ENCODE results near the gene CBX3.

The CBX3 gene

GRCh38 chr7:26195182-26195581 lies 6.4 kb upstream of the CBX3 start:
- H3K4me1 ChIP-seq (ENCODE audit: control insufficient read depth, insufficient read depth, low read length), result peaks cover 28% of the 10 kb centered on the region
- 90 to 94% methylated on average over 4 to 5 of the region's 5 CpGs for WGBS, 2 experiments
- H3K36me3 ChIP-seq (ENCODE audit: control insufficient read depth, insufficient read depth, low read length), result peaks cover 68% of the 10 kb centered on the region
- H3K4me3 ChIP-seq (ENCODE audit: insufficient read depth, low read depth, low read length), result no peak overlapping the region
- H3K27me3 ChIP-seq (ENCODE audit: control insufficient read depth, insufficient read depth, low read length, poor library complexity, severe bottlenecking), result no peaks in the 10 kb centered on the region
- H3K9me3 ChIP-seq (ENCODE audit: control insufficient read depth, low read length), result no peaks in the 10 kb centered on the region
- H3K27ac ChIP-seq (ENCODE audit: insufficient read depth, low read depth, low read length, poor library complexity, severe bottlenecking), result no peak overlapping the region

- Histone ChIP-seq H3K36me3 (ENCODE audit: control insufficient read depth, insufficient read depth, low read length) (peaks cover 59% of the 10 kb centered on the region), H3K27me3 (ENCODE audit: control insufficient read depth, insufficient read depth, low read length, poor library complexity, severe bottlenecking) (no peaks in the 10 kb centered on the region), H3K27ac (ENCODE audit: insufficient read depth, low read depth, low read length, poor library complexity, severe bottlenecking) (no peak overlapping the region), H3K4me3 (ENCODE audit: insufficient read depth, low read depth, low read length) (peak overlapping the region; percentile 98), H3K9me3 (ENCODE audit: control insufficient read depth, low read length) (no peaks in the 10 kb centered on the region), H3K4me1 (ENCODE audit: control insufficient read depth, insufficient read depth, low read length) (peaks cover 28% of the 10 kb centered on the region)
- 86 to 91% methylated on average over 10 of the region's 10 CpGs for WGBS, 2 experiments
These were observed 5.5 kb upstream of the CBX3 start for GRCh38 chr7:26195867-26196657.

GRCh38 chr7:26197153-26198115 lies 4.1 kb upstream of the CBX3 start:
- peak overlapping the region; percentile 98 for H3K4me3 ChIP-seq (ENCODE audit: insufficient read depth, low read depth, low read length)
- WGBS, 2 experiments, result 10 to 16% methylated on average over 5 of the region's 5 CpGs
- no peak overlapping the region for H3K27ac ChIP-seq (ENCODE audit: insufficient read depth, low read depth, low read length, poor library complexity, severe bottlenecking)
- H3K4me1 ChIP-seq (ENCODE audit: control insufficient read depth, insufficient read depth, low read length), result peaks cover 28% of the 10 kb centered on the region
- H3K36me3 ChIP-seq (ENCODE audit: control insufficient read depth, insufficient read depth, low read length), result peaks cover 48% of the 10 kb centered on the region
- H3K9me3 ChIP-seq (ENCODE audit: control insufficient read depth, low read length), result no peaks in the 10 kb centered on the region
- no peaks in the 10 kb centered on the region for H3K27me3 ChIP-seq (ENCODE audit: control insufficient read depth, insufficient read depth, low read length, poor library complexity, severe bottlenecking)

- peaks cover 40% of the 10 kb centered on the region for H3K36me3 ChIP-seq (ENCODE audit: control insufficient read depth, insufficient read depth, low read length)
- no peak overlapping the region for H3K27ac ChIP-seq (ENCODE audit: insufficient read depth, low read depth, low read length, poor library complexity, severe bottlenecking)
- 0% methylated on average over 4 to 5 of the region's 6 CpGs for WGBS, 2 experiments
- H3K4me3 ChIP-seq (ENCODE audit: insufficient read depth, low read depth, low read length), result peak overlapping the region; percentile 98
- H3K27me3 ChIP-seq (ENCODE audit: control insufficient read depth, insufficient read depth, low read length, poor library complexity, severe bottlenecking), result no peaks in the 10 kb centered on the region
- peaks cover 28% of the 10 kb centered on the region for H3K4me1 ChIP-seq (ENCODE audit: control insufficient read depth, insufficient read depth, low read length)
- H3K9me3 ChIP-seq (ENCODE audit: control insufficient read depth, low read length), result no peaks in the 10 kb centered on the region
These were observed 3.3 kb upstream of the CBX3 start for GRCh38 chr7:26198133-26198780.

- no peaks in the 10 kb centered on the region for H3K9me3 ChIP-seq (ENCODE audit: control insufficient read depth, low read length)
- peak overlapping the region; percentile 98 for H3K4me3 ChIP-seq (ENCODE audit: insufficient read depth, low read depth, low read length)
- peak overlapping the region; percentile 52 for H3K27ac ChIP-seq (ENCODE audit: insufficient read depth, low read depth, low read length, poor library complexity, severe bottlenecking)
- H3K4me1 ChIP-seq (ENCODE audit: control insufficient read depth, insufficient read depth, low read length), result peaks cover 24% of the 10 kb centered on the region
- no peaks in the 10 kb centered on the region for H3K27me3 ChIP-seq (ENCODE audit: control insufficient read depth, insufficient read depth, low read length, poor library complexity, severe bottlenecking)
- H3K36me3 ChIP-seq (ENCODE audit: control insufficient read depth, insufficient read depth, low read length), result peaks cover 35% of the 10 kb centered on the region
- WGBS, 2 experiments, result 0% methylated on average over 4 to 7 of the region's 7 CpGs
These were observed 2.8 kb upstream of the CBX3 start for GRCh38 chr7:26198781-26199169.

- Histone ChIP-seq H3K4me1 (ENCODE audit: control insufficient read depth, insufficient read depth, low read length) (peaks cover 24% of the 10 kb centered on the region), H3K4me3 (ENCODE audit: insufficient read depth, low read depth, low read length) (peak overlapping the region; percentile 98), H3K27me3 (ENCODE audit: control insufficient read depth, insufficient read depth, low read length, poor library complexity, severe bottlenecking) (no peaks in the 10 kb centered on the region), H3K27ac (ENCODE audit: insufficient read depth, low read depth, low read length, poor library complexity, severe bottlenecking) (peak overlapping the region; percentile 99), H3K9me3 (ENCODE audit: control insufficient read depth, low read length) (no peaks in the 10 kb centered on the region), H3K36me3 (ENCODE audit: control insufficient read depth, insufficient read depth, low read length) (peaks cover 31% of the 10 kb centered on the region)
- 0% methylated on average over 34 to 36 of the region's 36 CpGs for WGBS, 2 experiments
These were observed 2.1 kb upstream of the CBX3 start for GRCh38 chr7:26199301-26200037.

- Histone ChIP-seq H3K4me3 (ENCODE audit: insufficient read depth, low read depth, low read length) (peak overlapping the region; percentile 98), H3K4me1 (ENCODE audit: control insufficient read depth, insufficient read depth, low read length) (peaks cover 21% of the 10 kb centered on the region), H3K36me3 (ENCODE audit: control insufficient read depth, insufficient read depth, low read length) (peaks cover 26% of the 10 kb centered on the region), H3K27ac (ENCODE audit: insufficient read depth, low read depth, low read length, poor library complexity, severe bottlenecking) (peak overlapping the region; percentile 99), H3K27me3 (ENCODE audit: control insufficient read depth, insufficient read depth, low read length, poor library complexity, severe bottlenecking) (no peaks in the 10 kb centered on the region), H3K9me3 (ENCODE audit: control insufficient read depth, low read length) (no peaks in the 10 kb centered on the region)
- WGBS, 2 experiments, result 0% methylated on average over 29 of the region's 29 CpGs
These were observed 1.5 kb upstream of the CBX3 start for GRCh38 chr7:26200038-26200443.

GRCh38 chr7:26200444-26201246 lies 900 bp upstream of the CBX3 start, which contains the start of gene HNRNPA2B1:
Gene HNRNPA2B1 (minus strand): TSS chr7:26200746. CDS start chr7:26200577, 169 bp downstream.
- H3K4me3 ChIP-seq (ENCODE audit: insufficient read depth, low read depth, low read length), result peak within 1 kb of the TSS; percentile 98
- peaks cover 19% of the 10 kb centered on the region for H3K4me1 ChIP-seq (ENCODE audit: control insufficient read depth, insufficient read depth, low read length)
- H3K36me3 ChIP-seq (ENCODE audit: control insufficient read depth, insufficient read depth, low read length), result peaks cover 20% of the 10 kb centered on the region
- WGBS, 2 experiments, result 0% methylated on average over 71 of the region's 71 CpGs
- peak within 1 kb of the TSS; percentile 99 for H3K27ac ChIP-seq (ENCODE audit: insufficient read depth, low read depth, low read length, poor library complexity, severe bottlenecking)
- H3K27me3 ChIP-seq (ENCODE audit: control insufficient read depth, insufficient read depth, low read length, poor library complexity, severe bottlenecking), result no peaks in the 10 kb centered on the region
- no peaks in the 10 kb centered on the region for H3K9me3 ChIP-seq (ENCODE audit: control insufficient read depth, low read length)
